Measurements from ENCODE around the gene IL6R.

GRCh38 chr1:154379301-154379700 lies 25.8 kb upstream of the IL6R start:
- TF ChIP-seq CTCF (IDR thresholded peaks at IDR 0.05; ENCODE audit: insufficient read depth, low read length), result no peak
- TF ChIP-seq POLR2AphosphoS5 (IDR thresholded peaks at IDR 0.05; ENCODE audit: low read depth), result no peak
- TF ChIP-seq GABPA (IDR thresholded peaks at IDR 0.05; ENCODE audit: low read depth), result no peak
- TF ChIP-seq REST (IDR thresholded peaks at IDR 0.05; ENCODE audit: insufficient replicate concordance, low read depth), result no peak
- no peak for TF ChIP-seq SPI1 (IDR thresholded peaks at IDR 0.05; ENCODE audit: borderline replicate concordance, low read depth)
